ENCODE measurements around the gene LMF1.

The LMF1 gene

GRCh38 chr16:979147-979546 lies 8.4 kb upstream of the LMF1 start:
- Histone ChIP-seq H3K4me1 (ENCODE audit: control insufficient read depth, insufficient read depth, low read length, poor library complexity, severe bottlenecking) (peaks cover 28% of the 10 kb centered on the region), H3K4me3 (ENCODE audit: insufficient read depth, low read depth, low read length, poor library complexity, severe bottlenecking) (no peak overlapping the region), H3K27ac (ENCODE audit: insufficient read depth, low read length, poor library complexity, severe bottlenecking) (no peak overlapping the region), H3K27me3 (replicated peaks; ENCODE audit: control insufficient read depth, insufficient read depth, low read length, poor library complexity, severe bottlenecking) (no peaks in the 10 kb centered on the region), H3K36me3 (ENCODE audit: control insufficient read depth, insufficient read depth, low read length) (no peaks in the 10 kb centered on the region), H3K9me3 (ENCODE audit: control insufficient read depth, low read length) (no peaks in the 10 kb centered on the region)
- DNase-seq = no peak

- no peak overlapping the region for H3K4me3 ChIP-seq (ENCODE audit: insufficient read depth, low read depth, low read length, poor library complexity, severe bottlenecking)
Observed at GRCh38 chr16:978403-978802, 7.6 kb upstream of the LMF1 start.

GRCh38 chr16:977896-978295 lies 7.1 kb upstream of the LMF1 start:
- Histone ChIP-seq H3K27me3 (replicated peaks; ENCODE audit: control insufficient read depth, insufficient read depth, low read length, poor library complexity, severe bottlenecking) (no peaks in the 10 kb centered on the region), H3K36me3 (ENCODE audit: control insufficient read depth, insufficient read depth, low read length) (no peaks in the 10 kb centered on the region), H3K4me1 (ENCODE audit: control insufficient read depth, insufficient read depth, low read length, poor library complexity, severe bottlenecking) (peaks cover 28% of the 10 kb centered on the region), H3K4me3 (ENCODE audit: insufficient read depth, low read depth, low read length, poor library complexity, severe bottlenecking) (no peak overlapping the region), H3K27ac (ENCODE audit: insufficient read depth, low read length, poor library complexity, severe bottlenecking) (no peak overlapping the region), H3K9me3 (ENCODE audit: control insufficient read depth, low read length) (no peaks in the 10 kb centered on the region)
- no peak for DNase-seq

More at GRCh38 chr16:978403-978802, 7.6 kb upstream of the LMF1 start:
- Histone ChIP-seq H3K4me1 (ENCODE audit: control insufficient read depth, insufficient read depth, low read length, poor library complexity, severe bottlenecking) (peaks cover 28% of the 10 kb centered on the region), H3K27me3 (replicated peaks; ENCODE audit: control insufficient read depth, insufficient read depth, low read length, poor library complexity, severe bottlenecking) (no peaks in the 10 kb centered on the region), H3K9me3 (ENCODE audit: control insufficient read depth, low read length) (no peaks in the 10 kb centered on the region), H3K27ac (ENCODE audit: insufficient read depth, low read length, poor library complexity, severe bottlenecking) (no peak overlapping the region), H3K36me3 (ENCODE audit: control insufficient read depth, insufficient read depth, low read length) (no peaks in the 10 kb centered on the region)
- DNase-seq = no peak

- no peak for DNase-seq
- Histone ChIP-seq H3K27me3 (replicated peaks; ENCODE audit: control insufficient read depth, insufficient read depth, low read length, poor library complexity, severe bottlenecking) (no peaks in the 10 kb centered on the region), H3K9me3 (ENCODE audit: control insufficient read depth, low read length) (no peaks in the 10 kb centered on the region), H3K4me1 (ENCODE audit: control insufficient read depth, insufficient read depth, low read length, poor library complexity, severe bottlenecking) (peaks cover 22% of the 10 kb centered on the region), H3K27ac (ENCODE audit: insufficient read depth, low read length, poor library complexity, severe bottlenecking) (no peak overlapping the region), H3K36me3 (ENCODE audit: control insufficient read depth, insufficient read depth, low read length) (no peaks in the 10 kb centered on the region), H3K4me3 (ENCODE audit: insufficient read depth, low read depth, low read length, poor library complexity, severe bottlenecking) (no peak overlapping the region)
Observed at GRCh38 chr16:977081-977701, 6.4 kb upstream of the LMF1 start.

- Histone ChIP-seq H3K9me3 (ENCODE audit: control insufficient read depth, low read length) (no peaks in the 10 kb centered on the region), H3K27ac (ENCODE audit: insufficient read depth, low read length, poor library complexity, severe bottlenecking) (no peak overlapping the region), H3K36me3 (ENCODE audit: control insufficient read depth, insufficient read depth, low read length) (no peaks in the 10 kb centered on the region), H3K4me1 (ENCODE audit: control insufficient read depth, insufficient read depth, low read length, poor library complexity, severe bottlenecking) (peaks cover 21% of the 10 kb centered on the region), H3K27me3 (replicated peaks; ENCODE audit: control insufficient read depth, insufficient read depth, low read length, poor library complexity, severe bottlenecking) (no peaks in the 10 kb centered on the region), H3K4me3 (ENCODE audit: insufficient read depth, low read depth, low read length, poor library complexity, severe bottlenecking) (no peak overlapping the region)
- DNase-seq = no peak
Observed at GRCh38 chr16:976389-976931, 5.7 kb upstream of the LMF1 start.

GRCh38 chr16:975291-975690 lies 4.5 kb upstream of the LMF1 start:
- no peaks in the 10 kb centered on the region for H3K9me3 ChIP-seq (ENCODE audit: control insufficient read depth, low read length)
- H3K36me3 ChIP-seq (ENCODE audit: control insufficient read depth, insufficient read depth, low read length) = no peaks in the 10 kb centered on the region
- no peak overlapping the region for H3K27ac ChIP-seq (ENCODE audit: insufficient read depth, low read length, poor library complexity, severe bottlenecking)
- H3K4me1 ChIP-seq (ENCODE audit: control insufficient read depth, insufficient read depth, low read length, poor library complexity, severe bottlenecking) = peaks cover 19% of the 10 kb centered on the region
- H3K4me3 ChIP-seq (ENCODE audit: insufficient read depth, low read depth, low read length, poor library complexity, severe bottlenecking) = no peak overlapping the region
- DNase-seq = no peak
- H3K27me3 ChIP-seq (replicated peaks; ENCODE audit: control insufficient read depth, insufficient read depth, low read length, poor library complexity, severe bottlenecking) = no peaks in the 10 kb centered on the region

GRCh38 chr16:974611-975261 lies 4.0 kb upstream of the LMF1 start:
- H3K36me3 ChIP-seq (ENCODE audit: control insufficient read depth, insufficient read depth, low read length) = no peaks in the 10 kb centered on the region
- no peak overlapping the region for H3K4me3 ChIP-seq (ENCODE audit: insufficient read depth, low read depth, low read length, poor library complexity, severe bottlenecking)
- peaks cover 19% of the 10 kb centered on the region for H3K4me1 ChIP-seq (ENCODE audit: control insufficient read depth, insufficient read depth, low read length, poor library complexity, severe bottlenecking)
- no peaks in the 10 kb centered on the region for H3K9me3 ChIP-seq (ENCODE audit: control insufficient read depth, low read length)
- DNase-seq = no peak
- H3K27me3 ChIP-seq (replicated peaks; ENCODE audit: control insufficient read depth, insufficient read depth, low read length, poor library complexity, severe bottlenecking) = no peaks in the 10 kb centered on the region
- no peak overlapping the region for H3K27ac ChIP-seq (ENCODE audit: insufficient read depth, low read length, poor library complexity, severe bottlenecking)

- no peak overlapping the region for H3K4me3 ChIP-seq (ENCODE audit: insufficient read depth, low read depth, low read length, poor library complexity, severe bottlenecking)
- H3K4me1 ChIP-seq (ENCODE audit: control insufficient read depth, insufficient read depth, low read length, poor library complexity, severe bottlenecking) = peaks cover 23% of the 10 kb centered on the region
- H3K27me3 ChIP-seq (replicated peaks; ENCODE audit: control insufficient read depth, insufficient read depth, low read length, poor library complexity, severe bottlenecking) = no peaks in the 10 kb centered on the region
- no peak for DNase-seq
- H3K27ac ChIP-seq (ENCODE audit: insufficient read depth, low read length, poor library complexity, severe bottlenecking) = no peak overlapping the region
- H3K36me3 ChIP-seq (ENCODE audit: control insufficient read depth, insufficient read depth, low read length) = no peaks in the 10 kb centered on the region
- H3K9me3 ChIP-seq (ENCODE audit: control insufficient read depth, low read length) = no peaks in the 10 kb centered on the region
Observed at GRCh38 chr16:974001-974601, 3.3 kb upstream of the LMF1 start.

- Histone ChIP-seq H3K4me3 (ENCODE audit: insufficient read depth, low read depth, low read length, poor library complexity, severe bottlenecking) (no peak overlapping the region), H3K27me3 (replicated peaks; ENCODE audit: control insufficient read depth, insufficient read depth, low read length, poor library complexity, severe bottlenecking) (no peaks in the 10 kb centered on the region), H3K27ac (ENCODE audit: insufficient read depth, low read length, poor library complexity, severe bottlenecking) (no peak overlapping the region), H3K36me3 (ENCODE audit: control insufficient read depth, insufficient read depth, low read length) (no peaks in the 10 kb centered on the region), H3K4me1 (ENCODE audit: control insufficient read depth, insufficient read depth, low read length, poor library complexity, severe bottlenecking) (peaks cover 23% of the 10 kb centered on the region), H3K9me3 (ENCODE audit: control insufficient read depth, low read length) (no peaks in the 10 kb centered on the region)
- DNase-seq = no peak
Observed at GRCh38 chr16:973366-973765, 2.6 kb upstream of the LMF1 start.

- H3K4me1 ChIP-seq (ENCODE audit: control insufficient read depth, insufficient read depth, low read length, poor library complexity, severe bottlenecking) = peaks cover 23% of the 10 kb centered on the region
- no peak overlapping the region for H3K4me3 ChIP-seq (ENCODE audit: insufficient read depth, low read depth, low read length, poor library complexity, severe bottlenecking)
- no peak overlapping the region for H3K27ac ChIP-seq (ENCODE audit: insufficient read depth, low read length, poor library complexity, severe bottlenecking)
- H3K27me3 ChIP-seq (replicated peaks; ENCODE audit: control insufficient read depth, insufficient read depth, low read length, poor library complexity, severe bottlenecking) = no peaks in the 10 kb centered on the region
- H3K36me3 ChIP-seq (ENCODE audit: control insufficient read depth, insufficient read depth, low read length) = no peaks in the 10 kb centered on the region
- DNase-seq = no peak
- H3K9me3 ChIP-seq (ENCODE audit: control insufficient read depth, low read length) = no peaks in the 10 kb centered on the region
Observed at GRCh38 chr16:972316-973002, 1.7 kb upstream of the LMF1 start.
